ENCODE results near the gene LMF2.
A peak's percentile ranks its signal among the peaks of the same experiment; 100 is the strongest.
"Not testable (repeated sequence)": the region's sequence is repeated elsewhere in the genome, so short reads cannot be mapped to it uniquely, and the experiment has no call there.

LMF2 gene

DNA sequence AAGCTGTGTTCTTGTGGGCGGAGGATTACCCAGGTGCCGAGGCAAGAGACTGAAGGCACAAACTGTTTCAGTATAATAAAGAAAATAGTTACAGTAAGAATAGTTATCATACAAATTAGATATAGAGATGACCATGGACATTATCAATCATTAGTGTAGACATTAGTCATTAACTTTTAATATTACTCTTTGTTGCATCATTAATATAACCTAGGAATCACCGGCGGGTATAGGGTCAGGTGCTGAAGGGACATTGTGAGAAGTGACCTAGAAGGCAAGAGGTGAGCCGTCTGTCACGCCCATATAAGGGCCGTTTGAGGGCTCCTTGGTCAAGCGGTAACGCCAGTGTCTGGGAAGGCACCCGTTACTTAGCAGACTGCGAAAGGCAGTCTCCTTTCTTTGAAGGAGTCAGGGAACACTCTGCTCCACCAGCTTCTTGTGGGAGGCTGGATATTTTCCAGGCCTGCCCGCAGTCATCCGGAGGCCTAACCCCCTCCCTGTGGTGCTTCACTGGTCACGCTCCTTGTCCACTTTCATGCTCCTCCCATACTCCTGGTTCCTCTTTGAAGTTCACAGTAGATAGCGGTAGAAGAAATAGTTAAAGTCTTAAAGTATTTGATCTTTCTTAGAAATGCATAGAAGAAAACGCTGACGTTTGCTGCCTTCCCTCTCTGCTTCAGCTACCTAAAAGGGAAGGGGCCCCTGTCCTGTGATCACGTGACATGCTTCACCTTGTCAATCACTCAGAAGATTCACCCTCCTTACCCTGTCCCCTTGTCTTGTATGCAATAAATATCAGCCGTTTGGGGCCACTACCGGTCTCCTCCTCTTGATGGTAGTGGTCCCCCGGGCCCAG is 26.6 kb upstream of the LMF2 start:
- not testable (repeated sequence) for DNase-seq

DNA sequence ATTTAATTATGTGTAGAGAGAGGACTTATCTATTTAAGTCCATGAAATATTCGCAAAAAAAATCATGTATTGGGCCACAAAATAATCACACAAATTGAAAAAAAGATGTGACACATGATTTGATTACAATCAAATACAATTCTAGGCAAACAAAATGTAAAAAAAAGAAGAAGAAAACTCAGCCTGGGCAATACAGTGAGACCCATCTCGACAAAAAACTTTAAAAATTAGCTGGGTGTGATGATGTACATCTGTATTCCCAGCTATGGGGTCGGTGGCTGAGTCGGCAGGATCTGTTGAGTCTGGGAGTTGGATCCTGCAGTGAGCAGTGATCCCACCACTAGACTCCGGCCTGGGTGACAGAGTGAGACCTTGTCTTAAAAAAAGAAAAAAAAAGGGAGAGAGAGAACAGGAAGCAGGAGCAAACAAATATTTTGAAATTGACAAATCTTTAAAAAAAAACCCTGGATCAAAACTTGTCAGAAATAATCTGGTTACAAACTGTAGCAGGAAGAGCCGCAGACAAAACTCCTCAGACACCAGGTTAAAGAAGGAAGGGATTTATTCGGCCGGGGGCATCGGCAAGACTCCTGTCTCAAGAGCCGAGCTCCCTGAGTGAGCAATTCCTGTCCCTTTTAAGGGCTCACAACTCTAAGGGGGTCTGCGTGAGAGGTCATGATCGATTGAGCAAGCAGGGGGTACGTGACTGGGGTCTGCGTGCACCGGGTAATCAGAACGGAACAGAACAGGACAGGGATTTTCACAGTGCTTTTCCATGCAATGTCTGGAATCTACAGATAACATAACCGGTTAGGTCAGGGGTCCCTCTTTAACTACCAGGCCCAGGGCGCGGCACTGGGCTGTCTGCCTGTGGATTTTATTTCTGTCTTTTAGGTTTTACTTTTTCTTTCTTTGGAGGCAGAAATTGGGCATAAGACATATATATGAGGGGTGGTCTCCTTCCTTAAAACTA is 25.6 kb upstream of the LMF2 start:
- no peak for DNase-seq

DNA sequence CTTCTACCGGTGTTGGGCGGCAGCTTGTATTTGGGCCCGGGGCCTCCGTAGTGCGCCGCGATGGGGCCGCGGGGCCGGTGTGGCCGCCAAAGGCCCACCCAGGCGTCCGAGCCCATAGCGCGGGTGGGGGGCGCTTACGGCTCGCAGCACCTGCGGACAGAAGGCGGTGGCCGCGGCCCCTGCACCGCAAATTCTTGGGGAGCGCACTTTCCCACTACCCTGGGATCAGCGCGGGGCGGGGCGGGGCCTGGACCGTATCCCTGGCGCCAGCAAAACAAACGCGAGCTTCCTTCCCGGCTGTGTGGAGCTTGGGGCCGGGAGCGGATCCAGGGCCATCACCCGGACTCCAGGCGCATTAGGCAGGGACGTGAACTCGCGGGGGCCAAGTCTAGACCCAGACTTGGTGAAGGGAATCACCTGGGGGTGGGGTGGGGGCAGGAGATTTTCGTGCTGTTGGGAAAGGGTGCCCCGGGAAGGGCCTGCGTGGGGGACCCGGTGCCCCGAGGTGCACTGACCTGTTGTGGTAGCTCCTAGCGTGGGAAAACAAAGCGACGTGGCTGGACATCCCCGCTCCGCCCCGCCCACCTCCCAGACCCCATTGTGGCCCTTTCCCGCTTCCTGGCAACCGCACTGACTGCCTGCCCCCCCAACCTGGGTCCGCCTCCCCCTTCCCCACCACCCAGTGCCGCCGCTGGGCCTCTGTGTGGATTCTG is 24.6 kb upstream of the LMF2 start:
- DNase-seq: peak in 1 of 2 experiments; percentile 34

DNA sequence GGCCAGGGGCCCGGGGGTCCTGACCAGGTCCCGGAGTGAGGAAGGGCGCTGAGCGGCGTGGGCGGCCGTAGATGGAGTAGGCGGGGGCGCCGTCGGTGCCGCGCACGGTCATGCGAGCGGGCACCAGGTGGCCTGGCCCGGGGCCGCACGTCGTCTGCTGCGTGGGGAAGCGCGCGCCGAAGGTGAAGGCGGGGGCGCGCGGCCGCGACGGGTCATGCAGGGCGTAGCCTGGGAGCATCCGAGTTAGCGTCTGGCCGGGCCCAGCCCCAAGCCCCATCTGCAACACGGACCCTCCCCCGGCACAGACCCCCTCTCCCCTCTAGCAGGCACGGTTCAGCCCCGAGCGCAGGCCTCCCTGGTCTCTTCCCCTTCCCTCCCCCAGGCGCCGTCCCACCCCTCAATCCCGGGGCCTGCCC is 24.1 kb upstream of the LMF2 start:
- peak in 1 of 2 experiments; percentile 8 for DNase-seq

DNA sequence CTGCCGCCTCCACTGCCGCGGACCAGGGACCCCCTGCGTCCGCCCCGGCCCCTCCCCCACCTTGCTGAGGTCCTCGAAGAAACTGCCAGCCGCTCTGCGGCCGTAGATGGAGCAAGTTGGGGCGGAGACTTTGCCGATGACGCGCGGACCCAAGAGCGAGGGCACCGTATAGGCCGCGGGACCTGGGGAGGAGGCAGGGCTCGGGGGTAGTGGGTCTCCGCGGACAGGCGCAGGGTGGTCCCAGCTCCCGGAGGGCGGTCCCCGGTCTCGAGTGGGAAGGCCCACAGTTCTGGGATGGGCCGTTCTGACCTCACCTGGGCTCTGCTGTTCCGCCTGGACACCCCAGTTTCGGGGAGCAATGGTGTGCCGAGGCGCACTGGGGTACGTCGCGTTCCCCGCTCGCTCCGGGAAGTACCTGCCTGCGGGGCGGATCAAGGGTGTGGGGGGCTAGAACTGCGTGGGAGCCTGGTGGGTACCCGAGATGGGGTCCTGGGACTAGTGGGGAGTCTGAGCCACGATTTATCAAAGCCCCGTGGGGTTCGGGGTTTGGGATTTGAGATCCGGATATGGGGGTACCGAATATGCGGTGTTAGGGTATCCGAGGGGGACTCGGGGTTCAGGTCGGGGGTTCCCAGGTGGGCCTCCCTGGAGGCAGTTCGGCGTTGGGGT is 23.5 kb upstream of the LMF2 start:
- peak; percentile 33 to 54 for DNase-seq

DNA sequence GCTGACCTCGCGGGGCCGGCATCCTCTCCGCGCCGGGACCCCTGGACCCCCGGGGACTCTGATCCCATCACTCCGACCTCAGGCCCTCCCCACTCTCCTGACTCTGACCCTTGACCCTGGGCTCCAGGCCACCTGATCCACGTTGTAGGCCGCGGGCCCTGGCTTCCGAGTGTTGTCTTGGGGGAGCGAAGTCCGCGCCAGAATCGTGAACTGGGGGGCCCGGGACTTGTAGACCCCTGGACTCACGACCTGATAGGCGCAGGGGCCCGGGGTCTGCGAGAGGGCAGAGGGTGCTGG is 23.0 kb upstream of the LMF2 start:
- no peak for DNase-seq

DNA sequence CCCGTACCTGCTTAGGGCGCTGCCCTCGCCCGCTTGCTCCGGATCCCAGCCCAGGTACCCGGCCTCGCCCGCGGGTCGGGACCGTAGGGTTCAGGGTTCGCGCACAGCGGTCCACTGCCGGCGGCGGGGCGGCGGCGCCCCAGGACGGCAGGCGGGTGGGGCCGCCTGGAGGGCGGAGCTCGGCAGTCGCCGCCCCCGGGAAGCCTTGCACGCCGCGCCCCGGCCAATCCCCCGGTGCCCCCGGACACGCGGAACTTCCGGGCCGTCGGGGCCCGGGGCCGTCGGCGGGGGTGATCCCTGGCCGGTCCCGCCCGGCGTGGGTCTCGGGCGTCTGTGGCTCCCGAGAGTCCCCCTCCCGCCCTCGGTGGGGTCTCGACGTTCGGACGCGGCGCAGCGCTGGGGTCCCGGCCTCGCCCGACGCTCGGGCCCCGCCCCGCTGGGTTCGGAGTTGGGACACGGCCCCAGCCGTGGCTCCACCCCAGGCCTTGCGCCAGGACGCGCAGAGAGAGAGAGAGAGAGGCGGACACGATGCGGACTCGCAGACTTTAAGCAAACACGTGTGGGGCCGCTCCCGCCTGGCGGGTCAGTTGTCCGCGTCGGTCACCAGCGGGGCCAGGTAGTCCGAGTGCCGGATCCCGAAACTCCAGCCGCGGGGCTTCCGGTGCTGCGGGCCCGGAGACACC is 22.5 kb upstream of the LMF2 start, which contains the start of gene TYMP:
Gene TYMP (minus strand): TSS at position 116 of the 683 bp plus-strand sequence. CDS start 303 bp downstream, outside the sequence.
- DNase-seq: peak in 1 of 2 experiments; percentile 40

DNA sequence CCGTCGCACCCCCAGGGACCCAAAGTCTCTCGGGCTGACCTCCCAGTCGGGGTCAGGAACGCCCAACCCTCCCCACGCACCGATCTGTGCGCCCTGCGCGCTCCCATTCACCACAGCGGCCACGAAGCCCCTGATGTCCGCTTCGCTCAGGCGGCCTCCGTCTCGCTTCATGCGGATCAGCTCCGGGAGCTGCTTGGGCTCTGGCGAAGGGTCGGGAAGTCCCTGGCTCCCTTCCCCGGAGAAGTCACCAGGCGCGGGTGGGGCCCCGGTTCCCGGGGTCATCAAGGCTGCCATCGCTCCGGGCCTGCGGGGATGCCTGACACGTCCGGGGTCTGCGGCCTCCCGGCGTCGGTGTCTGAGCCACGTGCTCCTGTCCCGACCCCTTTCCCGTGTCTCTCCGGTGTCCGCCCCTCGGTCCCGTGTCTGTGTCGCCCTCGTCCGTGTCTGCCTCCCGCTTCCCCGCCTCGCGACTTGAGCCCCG is 22.0 kb upstream of the LMF2 start:
- no peak for DNase-seq

DNA sequence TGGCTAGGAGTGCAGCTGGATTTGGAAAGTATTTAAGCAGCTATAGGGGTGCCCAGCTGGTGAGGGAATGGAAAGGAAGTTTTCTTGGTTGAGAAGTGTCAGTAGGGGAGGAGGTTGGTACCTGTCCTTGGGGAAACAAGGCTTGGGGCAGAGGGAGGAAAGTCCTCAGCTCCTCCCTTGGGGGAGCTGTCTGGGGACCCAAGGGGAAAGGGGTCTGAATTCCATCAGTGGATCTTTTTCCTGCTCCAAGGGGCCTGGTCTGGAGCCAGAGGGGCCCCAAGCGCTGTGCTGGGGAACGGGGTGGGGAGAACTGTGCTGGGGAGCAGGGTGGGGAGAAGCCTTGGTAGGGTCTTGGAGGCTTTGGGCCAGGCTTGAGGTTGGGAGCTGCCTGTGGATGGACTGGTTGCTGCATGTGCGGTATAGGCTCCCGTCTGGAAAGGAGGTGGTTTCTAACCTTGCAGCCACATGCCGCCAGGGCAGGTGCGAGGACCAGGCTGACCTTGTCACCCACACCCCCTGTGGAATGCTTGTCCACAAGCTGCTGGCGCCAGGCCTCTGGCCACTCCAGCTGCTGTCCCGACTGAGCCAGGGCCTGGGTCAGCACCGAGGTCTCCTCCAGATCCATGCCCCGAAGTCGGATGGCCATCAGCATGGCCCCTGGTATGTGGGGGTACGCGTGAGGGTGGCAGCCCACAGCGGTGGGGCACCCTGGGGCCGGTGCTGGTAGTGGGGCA is 21.3 kb upstream of the LMF2 start:
- no peak for DNase-seq

DNA sequence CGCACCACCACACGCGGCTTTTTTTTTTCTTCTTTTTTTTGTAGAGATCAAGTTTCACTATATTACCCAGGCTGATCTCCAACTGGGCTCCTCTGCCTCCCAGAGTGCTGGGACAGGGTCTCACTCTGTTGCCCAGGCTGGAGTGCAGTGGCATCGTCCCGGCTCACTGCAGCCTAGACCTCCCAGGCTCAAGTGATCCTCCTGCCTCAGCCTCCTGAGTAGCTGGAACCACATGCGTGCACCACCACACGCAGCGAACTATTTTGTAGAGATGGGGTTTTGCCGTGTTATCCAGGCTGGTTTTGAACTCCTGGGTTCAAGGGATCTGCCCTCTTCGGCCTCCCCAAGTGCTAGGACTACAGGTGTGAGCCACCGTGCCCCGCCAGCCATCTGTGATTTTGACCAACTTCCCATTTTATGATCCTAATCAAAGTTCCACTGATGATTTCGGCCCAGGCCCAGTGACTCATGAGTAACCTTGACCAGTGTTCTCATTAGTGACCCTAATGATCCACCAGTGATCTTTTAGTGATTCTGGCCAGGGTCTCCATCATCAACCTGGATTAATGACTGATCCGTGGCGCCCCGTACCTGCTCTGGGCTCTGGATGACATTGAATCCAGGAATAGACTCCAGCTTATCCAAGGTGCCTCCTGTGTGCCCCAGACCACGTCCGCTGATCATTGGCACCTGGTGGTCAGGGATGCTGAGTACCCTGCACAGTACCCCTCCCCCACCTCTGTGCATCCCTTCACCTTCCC is 20.6 kb upstream of the LMF2 start:
- DNase-seq: no peak

DNA sequence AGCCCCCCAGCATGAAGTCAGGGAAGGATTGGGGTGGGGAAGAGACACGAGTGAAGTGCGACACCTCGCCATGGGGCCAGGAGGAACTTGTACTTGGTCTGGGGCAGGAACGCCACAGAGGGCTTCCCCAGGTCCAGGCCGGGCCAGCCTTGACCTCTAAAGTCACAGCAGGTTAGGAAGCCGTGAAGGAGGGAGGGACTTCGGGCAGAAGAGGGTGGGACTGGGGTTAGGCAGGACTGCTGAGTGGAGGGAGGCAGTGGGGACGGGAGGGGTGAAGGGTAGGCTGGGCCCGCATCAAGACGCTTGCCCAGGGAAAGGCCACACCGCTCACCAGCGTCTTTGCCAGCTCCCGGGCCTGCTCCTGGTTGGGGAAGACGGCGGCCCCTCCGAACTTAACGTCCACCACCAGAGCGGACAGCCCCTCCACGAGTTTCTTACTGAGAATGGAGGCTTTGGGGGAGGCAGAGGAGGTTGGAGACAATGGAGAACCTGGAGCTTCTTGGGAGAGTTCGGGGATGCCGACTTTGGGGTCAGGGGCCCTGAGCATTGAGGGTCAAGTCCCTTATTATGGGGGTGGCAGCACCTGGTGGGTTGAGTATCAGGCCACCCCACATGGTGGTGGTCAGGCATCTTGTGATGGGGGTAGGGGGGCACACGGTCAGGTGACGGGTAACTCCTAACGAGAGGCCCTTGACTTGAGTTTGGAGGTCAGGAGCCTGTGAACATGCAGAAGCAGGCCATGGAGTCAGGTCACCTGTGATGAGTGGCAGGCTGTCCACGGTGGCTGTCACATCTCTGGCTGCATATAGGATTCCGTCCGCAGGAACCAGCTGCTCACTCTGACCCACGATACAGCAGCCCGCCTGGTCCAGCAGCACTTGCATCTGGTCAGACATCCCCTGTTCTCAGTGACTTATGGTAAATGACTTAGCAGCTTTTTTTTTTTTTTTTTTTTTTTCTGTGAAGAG is 19.6 kb upstream of the LMF2 start:
- DNase-seq: peak in 1 of 2 experiments; percentile 58

DNA sequence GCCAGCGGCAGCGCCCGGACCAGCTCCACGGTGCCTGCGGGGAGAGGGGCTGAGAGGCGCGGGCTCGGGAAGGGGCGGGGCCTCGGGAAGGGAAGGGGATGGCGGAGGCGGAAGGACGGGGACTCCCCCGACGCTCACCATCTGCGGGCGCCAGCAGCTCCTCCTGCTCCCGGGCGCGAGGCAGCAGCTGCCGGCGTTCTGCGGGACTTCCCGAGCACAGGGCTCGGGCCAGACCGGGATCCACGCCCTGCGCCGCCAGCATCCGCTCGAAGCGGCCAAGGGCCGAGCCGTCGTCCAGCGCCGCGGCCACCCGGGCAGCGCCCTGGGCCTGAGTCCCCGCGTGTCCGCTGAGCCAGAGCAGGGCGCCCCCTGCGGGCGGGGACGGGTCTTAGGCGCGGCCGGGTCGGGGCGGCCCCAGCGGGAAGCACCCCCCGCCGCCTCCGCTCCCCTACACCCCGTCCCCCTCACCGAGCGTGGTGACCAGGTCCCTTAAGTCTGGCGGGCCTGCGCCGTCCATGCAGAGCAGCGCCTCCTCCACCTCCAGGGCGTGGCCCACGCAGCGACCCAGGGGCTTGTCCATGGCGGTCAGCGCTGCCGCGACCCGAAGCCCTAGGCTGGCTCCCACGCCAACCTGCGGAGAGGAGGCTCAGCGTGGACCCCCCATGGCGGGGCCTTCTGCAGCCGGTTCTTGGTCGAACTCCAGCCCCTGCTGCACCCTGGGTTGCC is 18.8 kb upstream of the LMF2 start:
- DNase-seq: peak in 1 of 2 experiments; percentile 66

DNA sequence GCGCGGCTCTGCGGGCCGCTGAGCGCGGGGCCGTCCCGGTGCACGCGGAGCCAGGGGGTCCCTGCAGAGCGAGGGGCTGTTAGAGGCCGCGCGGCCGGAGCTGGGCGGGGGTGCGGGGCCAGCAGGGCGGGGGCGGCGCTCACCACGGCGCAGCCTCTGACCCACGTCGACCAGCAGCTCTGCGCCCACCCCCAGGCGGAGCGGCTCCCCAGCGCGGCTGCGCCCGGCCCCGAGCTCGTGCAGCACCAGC is 18.3 kb upstream of the LMF2 start:
- no peak for DNase-seq

DNA sequence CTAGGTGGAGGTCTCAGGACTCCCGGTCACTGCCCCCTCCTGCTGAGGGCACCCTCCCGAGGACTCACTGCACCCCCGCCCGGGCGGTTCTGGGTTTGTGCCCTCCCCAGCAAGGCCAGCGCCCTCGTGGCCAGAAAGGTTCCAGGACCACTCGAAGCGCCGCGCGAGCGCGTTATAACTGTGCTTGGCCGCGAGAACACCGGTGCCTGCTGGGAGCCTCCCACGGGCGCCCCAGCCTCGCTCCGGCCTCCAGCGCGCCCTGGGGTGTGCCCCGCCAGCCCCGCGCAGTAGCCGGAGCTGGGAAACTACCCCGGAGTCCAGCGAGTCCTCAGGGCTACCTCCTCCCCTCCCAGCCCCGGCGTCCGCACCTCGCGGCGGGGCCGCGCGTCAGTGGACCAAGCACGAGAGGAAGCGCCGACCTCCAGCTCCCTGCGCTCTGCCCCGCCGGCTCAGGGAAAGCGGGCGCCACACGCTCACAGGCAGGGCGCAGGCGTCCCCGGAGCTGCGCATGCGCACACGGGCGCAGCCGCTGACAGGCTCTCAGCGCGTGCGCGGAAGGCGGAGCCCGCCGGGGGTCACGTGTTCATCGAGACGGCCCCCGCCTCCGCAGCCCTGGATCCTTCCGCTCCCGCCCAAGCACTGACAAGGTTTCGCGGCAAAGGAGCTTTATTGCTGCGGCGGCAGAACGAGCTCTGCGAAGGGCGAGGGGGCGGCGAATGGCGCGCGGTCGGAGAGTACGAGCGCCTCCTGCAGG is 17.8 kb upstream of the LMF2 start, which contains the start of gene SCO2:
Gene SCO2 (minus strand): TSS at position 495 of the 754 bp plus-strand sequence. CDS start 1,187 bp downstream, outside the sequence.
- DNase-seq: peak; percentile 72 to 89

DNA sequence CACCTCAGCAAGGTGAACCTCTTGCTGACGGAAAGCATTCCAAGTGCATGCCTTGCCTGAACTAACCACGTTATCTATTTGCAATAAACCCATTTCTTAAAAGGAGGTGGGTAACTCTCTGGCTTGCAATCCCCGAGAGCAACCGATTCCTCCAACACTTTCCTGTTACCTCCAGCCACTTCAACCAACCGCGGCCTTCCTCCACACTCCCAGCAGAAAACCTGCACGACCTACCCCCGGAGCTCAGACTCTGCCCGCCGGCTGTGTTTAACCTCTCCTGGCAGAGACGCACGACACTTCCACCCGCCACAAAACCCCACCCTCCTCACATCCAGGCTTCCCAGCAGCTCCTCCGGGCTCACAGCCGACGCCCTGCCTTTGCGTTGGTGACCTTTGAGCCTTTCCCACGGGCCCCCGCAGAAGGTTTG is 17.2 kb upstream of the LMF2 start:
- DNase-seq: no peak

DNA sequence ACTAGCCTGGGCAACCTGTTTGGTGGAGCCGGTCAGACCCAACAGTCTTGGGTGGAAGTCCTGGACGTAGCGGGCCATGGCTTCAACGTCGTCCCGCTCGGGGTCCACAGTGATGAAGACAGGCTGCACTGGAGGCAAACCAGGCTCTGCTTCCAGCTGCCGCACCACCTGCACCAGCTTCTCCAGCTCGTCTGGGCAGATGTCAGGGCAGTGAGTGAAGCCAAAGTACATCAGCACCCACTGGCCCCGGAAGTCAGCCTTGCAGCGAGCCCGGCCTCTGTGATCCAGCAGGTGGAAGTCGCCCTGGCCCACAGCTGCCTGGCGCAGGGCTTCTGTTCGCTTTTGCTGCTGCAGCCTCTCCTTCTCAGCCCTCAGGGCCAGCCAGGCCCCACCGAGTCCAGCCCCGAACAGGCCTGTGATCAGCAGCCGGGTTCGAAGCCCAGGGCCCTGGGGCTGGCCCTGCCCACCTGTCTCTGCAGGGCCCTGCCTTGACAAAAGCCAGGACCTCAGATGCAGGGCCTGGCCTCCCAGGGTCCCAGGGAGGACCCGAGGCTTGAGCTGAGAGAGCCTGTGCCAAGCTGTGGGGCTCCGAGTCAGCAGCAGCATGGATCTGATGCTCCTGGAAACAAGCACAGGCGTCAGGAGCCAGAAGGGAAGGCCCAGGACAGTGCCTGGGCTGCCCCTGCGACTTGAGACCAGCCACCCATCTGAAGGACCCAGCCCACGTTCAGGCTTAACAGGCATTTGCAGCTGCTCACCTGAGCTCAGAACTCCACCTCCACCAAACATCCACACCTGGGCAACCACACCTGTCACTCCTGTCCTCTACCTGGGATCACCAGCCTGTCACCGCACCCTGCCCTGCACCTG is 16.5 kb upstream of the LMF2 start:
- DNase-seq: no peak

DNA sequence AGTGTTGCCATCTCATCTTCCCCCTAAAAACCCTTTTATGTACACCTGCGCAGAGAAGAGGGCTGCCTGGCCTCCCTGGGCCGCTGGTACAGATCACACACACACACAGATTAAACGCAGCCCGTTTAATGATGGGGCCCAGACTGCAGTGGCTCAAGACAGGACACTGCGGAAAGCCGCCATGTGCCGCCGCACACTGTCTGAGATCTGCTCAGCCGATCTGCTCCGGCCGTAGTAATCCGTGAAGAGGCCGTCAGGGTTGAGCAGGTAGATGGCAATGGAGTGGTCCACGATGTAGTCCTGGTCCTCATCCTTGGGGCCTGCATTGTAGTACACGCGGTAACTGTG is 15.9 kb upstream of the LMF2 start:
- DNase-seq: no peak
